GM12891 (cell line): ENCODE measurements around the gene ANKDD1A.

Experiments
- DNase-seq: peaks from one replicate; pipeline ENCODE4 v3.0.0; 2011; ENCODE audit warnings: low spot score; ENCODE audit not compliant: insufficient read length
- FAIRE-seq: peaks from 2 replicates; lab custom pipeline; 2011; peaks lifted over from hg19 to GRCh38; lab: Jason Lieb, UNC
- PAX5 ChIP-seq: IDR thresholded peaks from 2 replicates; pipeline ENCODE4 v1.6.1; 2011; ENCODE audit warnings: low read length, moderate library complexity, mild to moderate bottlenecking; ENCODE audit not compliant: insufficient read depth, severe bottlenecking
- POLR2A ChIP-seq: IDR thresholded peaks from 2 replicates; pipeline ENCODE4 v1.6.1; 2011; ENCODE audit warnings: low read depth, low read length, control low read depth
- POLR2AphosphoS5 ChIP-seq: IDR thresholded peaks from 2 replicates; pipeline ENCODE4 v1.6.1; 2011; ENCODE audit warnings: low read depth, low read length, control low read depth
- POU2F2 ChIP-seq: IDR thresholded peaks from 2 replicates; pipeline ENCODE4 v1.6.1; 2011; ENCODE audit warnings: low read depth, mild to moderate bottlenecking, control low read depth, low read length, moderate library complexity
- SPI1 ChIP-seq: IDR thresholded peaks from 2 replicates; pipeline ENCODE4 v1.6.1; 2011; ENCODE audit warnings: low read depth, low read length, control low read depth
- TAF1 ChIP-seq: IDR thresholded peaks from 2 replicates; pipeline ENCODE4 v1.6.1; 2011; ENCODE audit warnings: low read depth, low read length, control low read depth

The ANKDD1A gene

DNA sequence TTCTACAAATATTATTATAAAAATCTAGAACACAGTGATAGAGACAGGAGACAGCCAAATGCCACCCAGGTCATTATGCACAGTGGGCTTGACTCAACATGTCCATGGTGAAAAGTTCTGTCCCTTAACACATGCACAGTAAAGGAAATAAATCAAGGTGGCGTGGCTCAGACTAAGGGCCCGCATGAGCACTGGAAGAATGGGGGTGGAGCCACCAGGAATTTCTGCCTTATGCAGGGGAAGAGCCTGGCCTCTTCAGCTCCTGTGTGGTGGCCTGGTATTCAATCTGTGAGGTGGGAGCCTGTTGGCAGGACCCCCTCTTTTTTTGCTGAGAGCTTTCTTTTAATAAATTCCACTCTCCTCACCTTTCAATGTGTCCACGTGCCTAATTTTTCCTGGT is 95.2 kb downstream of the ANKDD1A start:
- TF ChIP-seq POU2F2 (no peak), PAX5 (no peak), POLR2AphosphoS5 (no peak), TAF1 (no peak), SPI1 (no peak), POLR2A (no peak)

More for the DNA sequence above, 95.2 kb downstream of the ANKDD1A start:
- no peak for FAIRE-seq
- no peak for DNase-seq
